ENCODE measurements around the gene TFG. TPM values are rescaled to one million over a fixed set of nuclear protein-coding genes. Genes with fewer than 3 reads are reported as not detected.
"Not testable (repeated sequence)": the region's sequence is repeated elsewhere in the genome, so short reads cannot be mapped to it uniquely, and the experiment has no call there.

TFG gene
- 128 and 138 TPM in 2 replicates for total RNA-seq (2022)
- percentile 97 among the genes with signal in this experiment for Bru-seq, nascent RNA
- percentile 92 among the genes with signal in this experiment for BruChase-seq, experiment 1, labeled RNA remaining after a 2-hour chase
- percentile 94 among the genes with signal in this experiment for BruChase-seq, experiment 2, labeled RNA remaining after a 6-hour chase
- long read RNA-seq, transcript TFG-208 (8 exons, 1,696 nt): minor isoform, 16 of 434 reads
- long read RNA-seq, transcript TFG-202 (8 exons, 1,716 nt): minor isoform, 5 of 434 reads
- long read RNA-seq, transcript TFG-201 (8 exons, 1,978 nt): major isoform, 259 of 434 reads
- long read RNA-seq, transcript TFG-204 (8 exons, 1,783 nt): minor isoform, 115 of 434 reads
- long read RNA-seq, partial matches to known transcripts: 7 of 434 reads
- long read RNA-seq, other reads (novel, unspliced or antisense): 32 of 434 reads

GRCh38 chr3:100708989-100709841, at the start of gene TFG:
Gene TFG, plus strand, starts transcription at chr3:100709494. Its CDS starts 4,192 bp downstream, at chr3:100713686.
- Mint-ChIP-seq H3K4me1 (ENCODE audit: low read depth, unreplicated experiment) (peaks cover 31% of the 10 kb centered on the region), H3K9me3 (ENCODE audit: unreplicated experiment) (peaks cover 10% of the 10 kb centered on the region), H3K36me3 (ENCODE audit: insufficient read depth, unreplicated experiment) (peaks cover 57% of the 10 kb centered on the region), H3K27ac (ENCODE audit: unreplicated experiment) (peak within 1 kb of the TSS; percentile 98), H3K4me3 (ENCODE audit: unreplicated experiment) (peak within 1 kb of the TSS; percentile 80), H3K27me3 (ENCODE audit: insufficient read depth, unreplicated experiment) (peaks cover 4% of the 10 kb centered on the region)
- peak; percentile 98 for DNase-seq
- peaks cover 21% of the 10 kb centered on the region for H3K4me1 ChIP-seq
- no peaks in the 10 kb centered on the region for H3K27me3 ChIP-seq (replicated peaks; ENCODE audit: control insufficient read depth, insufficient read depth, low read length)
- BruUV-seq (replicated peaks): no TSS peak
- ChIA-PET CTCF (interaction anchor here (0.6 to 2.9 kb wide), 4 partner anchors 55 to 481 kb away, joined by 3 to 20 read pairs (median 10); no protein-coding TSS in a partner anchor), POLR2A (interaction anchor here (0.6 to 1.0 kb wide), 2 partner anchors 72 to 449 kb away, joined by 4 to 5 read pairs; no protein-coding TSS in a partner anchor)
- intact Hi-C loops (cut with micrococcal nuclease; ENCODE audit: unreplicated experiment): loop anchor here (1.0 kb wide), 2 partner anchors 74 to 246 kb away; no protein-coding TSS in a partner anchor
- TF ChIP-seq CTCF (IDR thresholded peaks at IDR 0.05; ENCODE audit: insufficient read depth in 1 of 2, low read depth in 1 of 2, low read length in 1 of 2, severe bottlenecking in 1 of 2, unreplicated experiment in 1 of 2): no peak
- no peaks in the 10 kb centered on the region for H3K9me3 ChIP-seq
- H3K36me3 ChIP-seq (ENCODE audit: control insufficient read depth, insufficient read depth, low read length): peaks cover 1% of the 10 kb centered on the region; the same call in 1 of the 2 replicates
- peak within 1 kb of the TSS; percentile 88 for H3K4me3 ChIP-seq (ENCODE audit: low read depth, low read length)

- BruUV-seq (replicated peaks); H3K36me3 Mint-ChIP-seq (ENCODE audit: insufficient read depth, unreplicated experiment); H3K27me3 Mint-ChIP-seq (ENCODE audit: insufficient read depth, unreplicated experiment); POLR2A ChIA-PET; H3K4me3 Mint-ChIP-seq (ENCODE audit: unreplicated experiment); H3K9me3 Mint-ChIP-seq (ENCODE audit: unreplicated experiment); intact Hi-C loops (cut with micrococcal nuclease; ENCODE audit: unreplicated experiment); H3K4me1 ChIP-seq; H3K27me3 ChIP-seq (replicated peaks; ENCODE audit: control insufficient read depth, insufficient read depth, low read length); H3K4me1 Mint-ChIP-seq (ENCODE audit: low read depth, unreplicated experiment); H3K9me3 ChIP-seq; H3K4me3 ChIP-seq (ENCODE audit: low read depth, low read length); DNase-seq; H3K36me3 ChIP-seq (ENCODE audit: control insufficient read depth, insufficient read depth, low read length); H3K27ac Mint-ChIP-seq (ENCODE audit: unreplicated experiment): not testable (repeated sequence)
- CTCF ChIA-PET: interaction anchor here (1.5 kb wide), 1 partner anchor 198 kb away, joined by 3 read pairs; no protein-coding TSS in a partner anchor
These were observed 48.0 kb upstream of the TFG start for GRCh38 chr3:100661294-100661693.

- Mint-ChIP-seq H3K27me3 (ENCODE audit: insufficient read depth, unreplicated experiment) (no peaks in the 10 kb centered on the region), H3K36me3 (ENCODE audit: insufficient read depth, unreplicated experiment) (no peaks in the 10 kb centered on the region), H3K4me3 (ENCODE audit: unreplicated experiment) (no peak overlapping the region), H3K9me3 (ENCODE audit: unreplicated experiment) (no peaks in the 10 kb centered on the region), H3K27ac (ENCODE audit: unreplicated experiment) (no peak overlapping the region), H3K4me1 (ENCODE audit: low read depth, unreplicated experiment) (no peaks in the 10 kb centered on the region)
- Histone ChIP-seq H3K4me3 (ENCODE audit: low read depth, low read length) (no peak overlapping the region), H3K27me3 (replicated peaks; ENCODE audit: control insufficient read depth, insufficient read depth, low read length) (no peaks in the 10 kb centered on the region), H3K9me3 (no peaks in the 10 kb centered on the region), H3K36me3 (ENCODE audit: control insufficient read depth, insufficient read depth, low read length) (no peaks in the 10 kb centered on the region), H3K4me1 (no peaks in the 10 kb centered on the region)
- intact Hi-C loops (cut with micrococcal nuclease; ENCODE audit: unreplicated experiment): no loop called here
- no peak for TF ChIP-seq CTCF (IDR thresholded peaks at IDR 0.05; ENCODE audit: insufficient read depth in 1 of 2, low read depth in 1 of 2, low read length in 1 of 2, severe bottlenecking in 1 of 2, unreplicated experiment in 1 of 2)
- CTCF ChIA-PET: no interaction called here
- no TSS peak for BruUV-seq (replicated peaks)
- POLR2A ChIA-PET: no interaction called here
- no peak for DNase-seq
These were observed 47.0 kb upstream of the TFG start for GRCh38 chr3:100662113-100662823.
